Dermis blood vessel endothelial cell (primary cell): Measurements from ENCODE around the gene KCNJ5. TPM values are rescaled to one million over a fixed set of nuclear protein-coding genes. Genes with fewer than 3 reads are reported as not detected.

ENCODE experiments used
- DNase-seq: peaks from one replicate; pipeline ENCODE4 v3.0.0; 2010
- total RNA-seq: library from RNA; depleted of rRNA; stranded (reverse); fragments of >200 nt; gene quantifications from 2 replicates; pipeline ENCODE4 v1.2.3, GENCODE V29; 2014

KCNJ5 gene
- total RNA-seq, 1 donor from 2014 or later: not detected

DNA sequence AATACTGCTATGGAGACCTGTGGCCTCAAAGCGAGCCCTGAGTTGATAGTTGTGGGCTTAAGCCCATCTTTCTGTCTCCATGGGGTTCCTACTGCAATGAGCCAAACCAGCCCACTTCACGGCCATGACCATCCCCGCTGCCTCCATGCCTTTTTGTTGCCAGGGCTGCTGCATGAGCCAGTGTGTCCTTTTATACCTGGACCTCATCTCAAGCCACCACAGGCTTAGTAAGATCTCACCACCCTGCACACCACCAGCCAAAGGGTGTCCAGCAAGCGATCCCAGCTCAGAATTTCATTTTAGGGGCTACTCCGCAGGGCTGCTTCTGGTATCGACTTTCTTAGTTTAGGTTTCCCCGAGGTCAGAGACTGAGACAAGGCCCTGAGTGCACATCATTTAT lies 43.2 kb downstream of the KCNJ5 start:
- DNase-seq: no peak

- no peak for DNase-seq
Measured at GRCh38 chr11:128934926-128935325, 43.8 kb downstream of the KCNJ5 start.

- peak; percentile 41 for DNase-seq
Measured at GRCh38 chr11:128936606-128937251, 45.6 kb downstream of the KCNJ5 start.

DNA sequence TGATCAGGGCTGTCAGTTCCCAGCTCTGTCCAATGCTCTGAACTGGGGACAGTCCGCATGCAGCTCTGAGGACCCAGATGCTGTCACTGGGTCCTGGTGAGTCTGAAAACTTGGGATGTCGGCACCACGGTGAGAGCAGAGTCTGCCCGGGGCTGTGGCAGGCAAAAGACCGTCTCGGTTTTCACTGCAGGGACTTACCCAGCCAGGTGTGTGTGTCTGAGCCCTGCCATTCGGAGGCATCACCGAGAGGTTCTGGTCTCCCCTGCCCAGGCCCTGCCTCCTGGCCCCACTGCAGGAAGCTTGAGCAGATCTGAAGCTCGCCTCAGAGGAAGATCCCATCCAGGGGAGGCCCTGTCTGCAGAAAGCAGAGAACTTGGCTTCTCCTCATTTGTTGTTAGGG lies 46.3 kb downstream of the KCNJ5 start:
- DNase-seq: no peak

DNA sequence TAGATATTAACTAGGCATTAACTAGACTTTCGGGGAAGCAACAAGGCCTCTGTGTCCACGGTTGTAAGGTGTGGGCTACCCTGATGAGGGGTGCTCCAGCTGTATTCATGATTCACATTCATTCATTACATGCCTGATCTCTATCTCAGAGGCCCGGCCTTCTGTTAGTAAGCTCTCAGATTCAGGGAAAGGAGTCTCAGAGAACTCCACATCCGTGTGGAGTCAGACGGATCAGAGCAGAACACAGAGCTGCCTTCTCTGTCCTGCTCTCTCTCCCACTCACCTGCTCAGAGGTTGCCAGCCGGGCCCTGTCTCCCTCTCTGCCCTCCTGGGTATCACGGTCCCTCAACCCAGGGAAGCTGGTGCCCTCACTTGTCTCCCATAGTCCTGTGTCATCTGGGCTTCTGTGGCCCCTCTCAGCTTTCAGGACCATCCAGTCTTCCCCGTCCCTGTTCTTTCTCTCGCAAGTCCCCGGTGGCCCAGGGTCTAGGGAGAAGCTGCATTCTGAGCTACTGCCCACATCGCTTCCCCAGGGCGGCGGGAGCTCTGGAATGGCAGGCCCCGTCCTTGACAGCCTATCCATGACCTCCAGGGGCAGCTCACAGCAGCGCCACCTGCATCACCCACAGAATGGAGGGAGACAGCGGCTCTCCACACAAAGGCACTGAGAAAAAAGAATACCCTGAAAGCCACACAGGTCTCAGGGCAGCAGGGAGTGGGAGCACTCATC lies 47.2 kb downstream of the KCNJ5 start:
- no peak for DNase-seq

DNA sequence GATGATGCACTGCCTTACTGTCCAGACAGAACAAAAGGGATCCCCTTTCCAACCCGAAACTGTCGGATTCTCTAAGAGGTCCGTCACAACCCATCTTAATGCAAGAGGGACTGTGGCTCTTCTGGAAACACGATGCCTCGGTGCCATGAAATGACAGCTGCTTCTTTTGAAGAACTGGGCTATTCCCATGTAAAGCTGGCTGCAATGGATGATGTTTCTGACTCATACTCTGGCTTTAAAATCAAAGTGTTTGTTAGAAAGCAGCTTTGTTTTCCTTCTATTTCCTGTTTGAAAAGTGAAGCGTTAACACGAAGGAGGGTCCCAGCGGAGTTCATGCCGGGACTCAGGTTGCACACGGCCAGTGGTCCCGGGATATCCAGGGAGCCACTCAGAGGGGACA lies 48.4 kb downstream of the KCNJ5 start:
- DNase-seq: no peak

DNA sequence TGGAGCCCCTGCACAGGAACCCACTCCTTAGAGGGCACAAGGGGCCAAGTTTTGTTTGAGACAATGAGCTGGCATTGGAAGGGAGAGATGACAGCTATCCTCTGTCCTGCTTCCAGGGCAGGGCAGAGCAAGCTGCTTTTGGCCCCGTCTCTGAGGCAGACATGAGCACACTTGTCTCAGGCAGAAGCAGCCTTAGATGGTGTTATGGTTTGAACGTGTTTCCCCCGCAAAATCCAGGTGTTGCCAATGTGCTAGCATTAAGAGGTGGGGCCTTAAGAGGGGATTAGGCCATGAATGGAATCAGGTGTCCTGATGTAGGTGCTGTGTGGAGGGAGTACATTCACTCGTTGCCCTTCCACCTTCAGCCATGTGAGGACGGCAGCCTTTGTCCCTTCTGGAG lies 49.0 kb downstream of the KCNJ5 start:
- DNase-seq: no peak

DNA sequence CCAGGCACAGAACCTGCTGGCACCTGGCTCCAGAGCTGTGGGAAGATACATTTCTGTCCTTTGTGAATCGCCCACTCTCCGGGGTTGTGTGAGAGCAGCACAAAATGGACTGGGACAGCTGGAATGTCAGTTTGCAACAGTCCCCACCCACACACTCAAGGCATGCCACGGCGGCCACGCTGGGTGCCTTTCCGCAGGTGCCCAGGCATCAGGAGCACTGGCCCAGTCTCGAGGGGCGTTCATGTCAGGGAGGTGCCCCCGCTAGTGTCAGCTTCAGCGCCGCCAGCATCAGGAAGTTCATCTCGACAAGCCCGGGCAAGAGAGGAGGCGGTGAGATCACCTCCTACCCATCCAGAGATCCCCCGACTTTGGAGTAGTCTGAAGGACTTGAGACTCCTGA lies 49.4 kb downstream of the KCNJ5 start:
- no peak for DNase-seq

- no peak for DNase-seq
Measured at GRCh38 chr11:128941110-128941509, 50.0 kb downstream of the KCNJ5 start.

DNA sequence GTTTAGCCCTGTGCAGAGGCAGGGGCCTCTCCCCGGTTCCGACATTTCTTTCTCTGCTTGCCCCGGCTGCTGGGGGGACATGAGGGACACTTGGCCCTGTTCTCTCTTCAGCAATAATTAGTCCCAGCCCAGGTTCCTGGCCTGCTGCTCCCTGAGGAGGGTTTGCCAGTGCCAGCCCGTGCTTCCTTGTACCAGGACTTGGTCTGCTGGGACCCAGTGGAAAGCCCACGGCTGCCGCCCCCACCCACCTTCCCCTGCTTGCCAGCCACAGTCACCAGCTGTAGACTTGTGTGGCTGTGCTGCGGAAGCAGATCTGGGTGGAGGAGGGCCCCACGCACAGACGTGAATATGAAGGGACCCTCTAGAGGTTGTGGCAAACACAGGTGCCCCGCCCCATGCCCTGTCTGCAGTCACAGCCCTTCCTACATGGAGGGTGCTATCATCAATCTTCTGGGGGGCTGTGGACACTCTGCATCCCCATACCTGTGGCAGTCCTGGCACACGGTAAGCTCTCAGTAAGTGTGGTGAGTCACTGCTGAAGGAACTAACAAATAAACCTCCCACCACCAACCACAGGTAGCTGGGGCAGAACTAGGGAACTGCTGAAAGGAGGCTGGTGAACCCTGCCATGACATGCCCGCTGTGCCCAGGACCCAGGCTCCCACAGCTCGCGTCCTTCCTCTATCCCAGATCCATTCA lies 50.6 kb downstream of the KCNJ5 start:
- no peak for DNase-seq

DNA sequence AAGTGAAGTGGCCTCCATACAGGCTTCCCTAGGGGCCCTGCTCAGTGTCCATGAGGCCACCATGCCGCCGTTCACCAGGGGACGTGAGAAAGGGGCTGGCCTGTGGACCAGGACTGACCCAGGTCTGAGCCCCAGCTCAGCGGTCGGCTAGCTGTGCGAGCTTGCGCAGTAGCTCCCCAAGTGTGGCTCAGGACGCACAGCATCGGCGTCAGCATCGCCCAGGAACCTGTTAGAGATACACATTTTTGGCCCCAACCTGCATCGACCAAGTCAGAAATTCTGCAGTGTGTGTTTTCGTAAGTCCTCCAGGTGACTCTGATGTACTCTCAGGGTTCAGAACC lies 51.1 kb downstream of the KCNJ5 start:
- DNase-seq: no peak

DNA sequence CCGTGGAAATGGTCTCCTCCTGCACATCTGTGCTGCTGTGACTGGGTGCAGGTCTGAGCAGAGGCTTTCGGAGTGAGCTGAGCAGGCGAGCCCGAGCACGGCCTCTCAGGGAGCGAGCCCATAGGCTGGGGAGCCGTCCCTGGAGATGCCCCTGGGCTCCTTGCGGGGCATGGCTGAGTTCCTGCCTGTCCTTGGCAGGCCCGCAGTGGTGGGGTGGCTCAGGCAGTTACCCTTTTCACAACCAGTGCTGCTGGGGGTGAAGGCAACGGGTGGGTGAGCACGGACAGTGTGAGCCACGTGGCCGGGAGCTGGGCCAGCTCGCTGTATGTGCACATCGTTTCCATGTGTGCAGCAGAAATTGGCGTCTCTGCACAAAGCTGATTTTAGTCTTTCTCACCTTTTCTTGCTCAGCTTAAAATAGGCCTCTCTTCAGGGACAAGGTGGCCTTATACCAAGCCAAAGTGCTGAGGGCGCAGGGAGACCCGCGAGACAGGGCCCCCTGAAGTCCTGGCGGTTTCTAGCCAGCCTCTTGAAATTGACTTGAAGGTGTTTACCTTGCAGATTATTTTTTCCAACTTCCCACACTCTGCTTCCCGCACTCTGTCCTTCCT lies 51.8 kb downstream of the KCNJ5 start, which contains the start of gene TP53AIP1:
Gene TP53AIP1, minus strand, starts transcription at position 55 of the 611 bp plus-strand sequence. CDS start 5,053 bp downstream, outside the sequence.
- DNase-seq: no peak

DNA sequence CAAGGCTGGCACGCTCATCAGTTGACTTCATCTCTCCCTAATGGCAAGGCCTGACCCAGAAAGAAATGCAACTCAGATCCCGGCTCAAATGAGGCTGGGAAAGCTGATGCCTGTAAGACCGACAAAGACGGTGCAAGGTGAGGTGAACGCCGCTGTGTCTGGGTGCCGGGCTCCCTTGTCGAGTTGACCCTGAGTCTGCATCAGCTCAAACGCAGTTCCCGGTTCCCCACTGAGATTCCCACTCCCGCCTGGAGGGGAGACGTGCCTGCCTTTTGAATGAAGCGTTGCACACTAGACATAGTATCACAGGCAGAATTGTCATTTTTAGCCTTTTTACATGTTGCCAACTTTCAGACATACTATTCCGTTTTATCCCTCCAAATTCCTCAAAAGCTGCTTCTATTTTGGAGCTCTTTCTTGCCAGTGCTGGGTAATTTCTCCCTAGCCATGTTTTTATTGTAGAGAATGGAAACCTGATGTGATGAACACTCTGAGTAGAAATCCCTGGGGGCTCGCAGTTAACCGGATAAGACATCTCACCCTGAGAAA lies 52.3 kb downstream of the KCNJ5 start:
- no peak for DNase-seq

GRCh38 chr11:128946648-128947047 lies 55.5 kb downstream of the KCNJ5 start:
- DNase-seq: no peak

DNA sequence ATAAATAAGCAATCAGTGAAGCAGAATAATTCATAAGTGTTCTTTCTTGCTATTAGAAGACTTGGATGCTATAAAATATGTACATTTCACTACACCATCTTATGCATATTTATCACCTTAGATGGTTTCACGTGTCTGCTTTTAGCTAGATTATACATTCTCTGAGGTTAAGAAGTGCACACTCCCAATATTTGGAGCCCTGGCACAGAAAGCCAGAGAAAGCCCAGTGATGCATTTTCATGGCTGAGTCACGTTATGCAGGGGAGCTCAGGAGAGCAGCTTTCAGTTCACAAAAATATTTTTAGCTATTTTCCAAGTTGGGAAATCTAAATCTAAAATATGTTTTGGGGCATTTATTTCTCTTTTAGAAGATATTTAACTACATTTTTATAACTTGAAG lies 56.6 kb downstream of the KCNJ5 start:
- DNase-seq: no peak

DNA sequence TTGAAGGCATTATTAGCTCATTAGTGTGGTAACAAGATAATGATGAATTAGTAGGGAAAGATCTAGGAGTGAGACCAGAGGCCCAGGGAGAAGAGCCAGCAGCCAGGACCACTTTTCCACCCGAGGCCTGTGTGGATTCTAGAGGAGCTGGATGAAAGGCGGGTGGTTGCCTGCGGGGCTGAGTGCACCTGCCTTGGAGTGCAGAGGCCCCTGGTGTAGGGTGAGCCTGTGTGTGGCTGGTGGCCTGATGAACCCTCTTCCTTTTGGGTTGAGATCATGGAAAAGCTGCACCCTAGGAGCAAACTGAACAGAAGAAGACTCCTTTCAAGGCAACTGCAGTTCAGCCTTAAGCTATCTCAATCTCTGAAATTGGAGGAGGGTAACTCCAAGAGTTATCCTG lies 57.4 kb downstream of the KCNJ5 start:
- DNase-seq: peak; percentile 37

DNA sequence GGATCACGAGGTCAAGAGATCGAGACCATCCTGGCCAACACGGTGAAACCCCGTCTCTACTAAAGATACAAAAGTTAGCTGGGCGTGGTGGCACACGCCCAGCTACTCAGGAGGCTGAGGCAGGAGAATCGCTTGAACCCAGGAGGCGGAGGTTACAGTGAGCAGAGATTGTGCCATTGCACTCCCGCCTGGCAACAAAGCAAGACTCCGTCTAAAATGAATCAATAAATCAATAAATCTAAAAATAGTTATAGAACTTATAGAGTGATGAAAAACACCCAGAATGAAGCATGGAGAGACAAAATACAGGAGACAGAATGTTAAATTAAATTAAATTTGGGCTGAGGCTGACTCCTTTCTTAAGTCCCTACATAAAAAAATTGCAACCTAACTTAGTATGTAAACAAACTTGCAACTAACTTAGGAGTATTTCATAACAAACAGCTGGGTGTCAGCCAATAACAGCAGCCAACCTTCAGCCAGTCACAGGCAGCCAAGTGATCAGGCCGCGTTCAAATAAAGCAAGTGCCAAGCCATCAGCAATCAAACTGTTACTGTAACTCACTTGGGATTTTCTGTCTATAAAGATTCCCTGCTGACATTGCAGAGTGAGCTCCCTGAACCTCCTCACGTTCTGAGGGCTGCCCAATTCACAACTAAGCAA lies 58.8 kb downstream of the KCNJ5 start:
- DNase-seq: no peak

DNA sequence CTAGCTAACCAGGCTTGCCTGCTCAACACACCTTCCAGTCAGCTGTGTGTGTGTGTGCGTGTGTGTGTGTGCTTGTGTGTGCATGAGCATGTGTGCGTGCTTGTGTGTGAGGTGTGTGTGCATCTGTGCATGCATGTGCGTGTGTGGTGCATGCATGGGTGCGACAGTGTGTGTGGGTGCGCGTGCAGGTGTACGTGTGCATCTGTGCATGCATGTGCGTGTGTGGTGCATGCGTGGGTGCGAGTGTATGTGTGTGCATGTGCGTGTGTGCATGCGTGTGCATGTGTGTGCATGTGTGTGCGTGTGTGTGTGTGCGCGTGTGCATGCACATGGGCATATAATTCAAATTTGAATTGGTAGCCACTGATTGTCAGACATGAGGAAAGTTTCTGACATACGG lies 62.0 kb downstream of the KCNJ5 start:
- DNase-seq: no peak

GRCh38 chr11:128955636-128956035 lies 64.5 kb downstream of the KCNJ5 start:
- no peak for DNase-seq

DNA sequence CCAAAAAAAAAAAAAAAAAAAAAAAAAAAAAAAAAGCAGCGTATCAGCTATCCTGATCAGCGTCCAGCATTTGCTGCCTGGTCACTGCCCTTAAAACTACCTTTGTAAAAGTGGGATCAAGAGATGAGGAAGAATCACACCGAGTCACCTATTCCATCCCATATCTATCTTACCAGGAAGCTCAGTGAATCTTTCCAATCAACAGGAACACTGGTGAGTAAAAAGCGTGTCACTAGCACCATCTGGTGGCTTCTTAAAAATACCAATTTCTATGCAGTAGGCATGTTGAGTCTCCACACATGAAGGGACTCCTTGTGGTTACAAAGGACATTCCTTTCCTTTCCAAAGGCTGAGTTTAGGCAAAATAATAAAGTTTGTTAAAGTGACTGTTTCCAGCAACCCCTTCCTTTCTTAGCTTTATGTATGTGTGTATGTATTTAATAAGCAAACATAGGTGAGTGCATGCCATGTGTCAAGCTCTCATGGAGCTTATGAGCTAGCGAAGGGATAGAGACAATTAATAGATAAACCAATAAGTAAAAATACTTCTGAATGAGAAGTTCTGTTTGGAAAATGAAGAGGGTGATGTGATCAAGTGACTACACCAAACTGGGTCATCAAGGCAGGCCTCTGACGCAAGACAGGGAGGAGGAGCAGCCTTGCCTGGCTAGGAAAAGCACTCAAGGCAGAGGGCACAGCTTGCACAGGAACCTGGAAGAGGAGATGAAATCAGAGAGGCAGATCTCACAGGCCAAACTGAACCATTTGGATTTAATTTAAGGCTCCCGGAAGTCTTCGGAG lies 65.4 kb downstream of the KCNJ5 start:
- peak; percentile 85 for DNase-seq

DNA sequence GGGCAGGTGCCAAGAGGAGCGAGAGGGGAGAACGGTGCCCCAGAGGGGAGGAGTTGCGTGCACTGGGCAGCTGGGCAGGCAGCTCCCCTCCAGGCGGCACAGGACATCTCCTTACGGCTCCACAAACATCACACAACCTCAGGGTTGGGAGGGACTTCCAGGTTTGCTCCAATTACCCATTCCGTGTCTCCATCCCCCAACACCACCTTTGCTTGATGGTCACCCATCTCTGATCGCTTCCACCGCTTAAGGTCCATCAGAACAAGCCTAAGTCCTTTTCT lies 66.0 kb downstream of the KCNJ5 start:
- no peak for DNase-seq

DNA sequence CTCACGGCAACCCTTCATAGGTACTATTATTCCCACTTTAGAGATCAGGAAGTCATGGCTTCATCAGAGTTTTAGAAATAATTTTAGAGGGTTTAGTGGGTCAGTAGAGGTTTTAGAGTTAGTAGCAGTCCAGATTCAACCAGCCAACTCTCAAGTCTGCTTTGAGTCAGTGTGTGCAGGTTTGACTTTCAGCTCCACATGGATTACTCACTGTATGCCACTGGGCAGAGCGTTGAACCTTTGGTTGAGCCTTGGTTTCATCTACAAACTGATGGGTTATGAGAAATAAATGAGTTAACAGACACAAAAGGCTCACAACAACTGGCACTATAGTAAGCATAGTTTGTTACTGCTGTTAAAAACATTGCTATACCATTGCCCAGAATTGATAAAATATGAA lies 70.5 kb downstream of the KCNJ5 start:
- no peak for DNase-seq
